Prostate gland (tissue), 2 donors: Measurements from ENCODE around the gene OR2AG2. TPM values are rescaled to one million over a fixed set of nuclear protein-coding genes. Genes with fewer than 3 reads are reported as not detected.
A peak's percentile ranks its signal among the peaks of the same experiment; 100 is the strongest.

Experiments
- DNase-seq: peaks from one replicate; pipeline ENCODE4 v3.0.0-alpha.2; 2019; ENCODE audit warnings: low spot score
- H3K27ac ChIP-seq, 2 donors: fragments of 200-600 bp; sonication (generic); 2 replicates each; pipeline ENCODE4 v1.5.1; 2017 to 2019
- H3K27me3 ChIP-seq: fragments of 200-600 bp; sonication (generic); replicated peaks from 2 replicates; pipeline ENCODE4 v1.5.1; 2019; ENCODE audit not compliant: insufficient read depth
- H3K36me3 ChIP-seq, 2 donors: fragments of 200-600 bp; sonication (generic); 1 replicate in 1 of 2; 2 replicates in 1 of 2; pipeline versions ENCODE4 v1.5.1 to v1.8.1; 2017 to 2019
- H3K4me1 ChIP-seq: fragments of 200-600 bp; sonication (generic); replicated peaks from 2 replicates; pipeline ENCODE4 v1.5.1; 2019
- H3K4me3 ChIP-seq, 2 donors: fragments of 200-600 bp; sonication (generic); 2 replicates each; pipeline ENCODE4 v1.5.1; 2017 to 2019
- H3K9me3 ChIP-seq: fragments of 200-600 bp; sonication (generic); 2 replicates; pipeline ENCODE4 v1.5.1; 2017
- CTCF ChIP-seq, 4 experiments: fragments of 200-600 bp in 2 of 4; fragments of 450-650 bp in 2 of 4; sonication (generic) in 2 of 4; IDR thresholded peaks; 1 replicate in 3 of 4; 2 replicates in 1 of 4; pipeline ENCODE4 v1.5.1; 2016 to 2019; ENCODE audit warnings: antibody characterized with exemption in 4 of 4, mild to moderate bottlenecking in 2 of 4, moderate library complexity in 2 of 4
- POLR2A ChIP-seq: fragments of 450-650 bp; IDR thresholded peaks from one replicate; pipeline ENCODE4 v1.6.1; 2016; ENCODE audit warnings: antibody characterized with exemption, mild to moderate bottlenecking
- POLR2AphosphoS5 ChIP-seq: sonication (generic); formaldehyde crosslinking; IDR thresholded peaks from one replicate; pipeline ENCODE4 v1.6.1; 2017; ENCODE audit warnings: antibody characterized with exemption
- WGBS: methylation state at CpG from one replicate; pipeline ENCODE4 v1.1.5; 2018; 5-methylcytosine and 5-hydroxymethylcytosine counted together
- intact Hi-C: fragments of 100-400 bp; cut with DNase I; formaldehyde crosslinking; loops from one replicate; pipeline ENCODE4 v1.14.2; 2022
- total RNA-seq, 2 donors: library from RNA; depleted of rRNA; stranded (reverse); fragments of >200 nt; gene quantifications; one replicate each; pipeline ENCODE4 v1.1.0, GENCODE V29; 2016

OR2AG2 gene
- total RNA-seq, 2 donors from 2014 or later: 0.55 to 0.91 TPM

DNA sequence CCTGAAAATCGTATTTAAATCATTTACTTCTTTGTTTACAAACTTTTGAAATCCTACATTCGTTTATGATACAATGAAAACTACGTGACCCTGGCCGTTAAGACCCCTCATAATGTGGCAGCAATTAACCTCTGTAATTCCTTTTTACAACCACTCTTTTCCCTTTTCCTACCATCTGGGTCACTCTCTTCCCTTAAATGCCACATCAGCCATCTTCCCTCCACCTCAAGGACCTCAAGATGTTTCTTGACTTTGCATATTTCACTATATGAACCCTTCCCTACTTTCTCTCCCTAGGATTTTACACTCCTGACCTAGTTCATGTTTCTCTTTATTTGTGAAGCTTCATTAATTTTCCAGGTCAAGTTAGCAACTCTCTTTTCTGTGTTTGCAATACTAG, 26.8 kb downstream of the OR2AG2 start:
- Histone ChIP-seq H3K9me3 (no peaks in the 10 kb centered on the region), H3K36me3 (no peaks in the 10 kb centered on the region), H3K27ac (peak overlapping the region in 1 of 2 donors; percentile 38), H3K27me3 (no peaks in the 10 kb centered on the region), H3K4me1 (no peaks in the 10 kb centered on the region), H3K4me3 (no peak overlapping the region)
- intact Hi-C loops: no loop called here
- 52% methylated on average over 3 of the region's 4 CpGs for WGBS
- DNase-seq: no peak
- TF ChIP-seq CTCF (IDR thresholded peaks at IDR 0.05) (no peak), POLR2A (no peak)

DNA sequence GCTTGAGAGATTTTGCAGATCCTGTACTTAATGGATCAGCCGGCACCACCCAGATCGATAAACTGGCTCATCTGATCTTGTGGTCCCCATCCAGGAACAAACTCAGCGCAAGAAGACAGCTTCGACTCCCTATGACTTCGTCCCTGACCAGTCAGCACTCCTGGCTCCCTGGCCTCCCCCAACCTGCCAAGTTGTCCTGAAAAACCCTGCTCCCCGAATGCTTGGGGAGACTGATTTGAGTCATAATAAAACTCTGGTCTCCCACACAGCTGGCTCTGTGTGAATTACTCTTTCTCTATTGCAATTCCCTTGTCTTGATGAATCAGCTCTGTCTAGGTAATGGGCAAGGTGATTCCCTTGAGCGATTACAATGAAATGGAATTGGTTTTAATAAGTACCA, 29.5 kb downstream of the OR2AG2 start:
- TF ChIP-seq POLR2A (no peak), CTCF (IDR thresholded peaks at IDR 0.05) (no peak), POLR2AphosphoS5 (no peak)
- Histone ChIP-seq H3K4me3 (no peak overlapping the region), H3K4me1 (no peaks in the 10 kb centered on the region), H3K27ac (no peak overlapping the region), H3K36me3 (no peaks in the 10 kb centered on the region), H3K9me3 (no peaks in the 10 kb centered on the region), H3K27me3 (no peaks in the 10 kb centered on the region)
- WGBS: 68% methylated on average over 7 of the region's 7 CpGs
- intact Hi-C loops: no loop called here
- DNase-seq: no peak

DNA sequence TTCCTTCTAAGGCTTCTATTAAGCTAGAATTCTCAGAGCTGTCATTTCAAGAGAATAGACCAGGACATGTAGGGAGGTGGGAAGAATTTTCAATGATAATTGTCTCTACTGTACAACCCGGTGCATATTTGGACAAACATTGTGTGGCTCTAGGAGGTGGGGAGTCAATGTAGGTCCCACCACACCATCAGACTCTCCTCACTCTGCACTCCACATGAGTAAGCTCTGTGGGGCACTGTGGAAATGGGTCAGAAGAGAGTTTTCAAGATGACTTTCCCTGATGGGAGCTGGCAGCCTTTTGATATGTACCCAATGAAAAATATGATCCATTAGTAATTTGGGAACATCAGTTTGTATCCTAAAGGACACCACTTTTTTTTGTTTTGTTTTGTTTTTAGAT, 33.2 kb downstream of the OR2AG2 start:
- Histone ChIP-seq H3K9me3 (no peaks in the 10 kb centered on the region), H3K4me3 (no peak overlapping the region), H3K27ac (no peak overlapping the region), H3K4me1 (no peaks in the 10 kb centered on the region), H3K36me3 (no peaks in the 10 kb centered on the region), H3K27me3 (no peaks in the 10 kb centered on the region)
- 100% methylated on average over 1 of the region's 1 CpG for WGBS
- DNase-seq: no peak
- TF ChIP-seq CTCF (IDR thresholded peaks at IDR 0.05) (no peak), POLR2AphosphoS5 (no peak), POLR2A (no peak)
- intact Hi-C loops: no loop called here

- no peak for DNase-seq
Measured at GRCh38 chr11:6737872-6738466, 33.8 kb downstream of the OR2AG2 start.

More at GRCh38 chr11:6737872-6738466, 33.8 kb downstream of the OR2AG2 start:
- H3K4me1 ChIP-seq: no peaks in the 10 kb centered on the region
- H3K36me3 ChIP-seq: no peaks in the 10 kb centered on the region
- H3K27me3 ChIP-seq: no peaks in the 10 kb centered on the region
- no peak overlapping the region for H3K27ac ChIP-seq
- TF ChIP-seq POLR2AphosphoS5: no peak
- peak in 3 of 4 experiments; percentile 37 to 52 (median 50) for TF ChIP-seq CTCF (IDR thresholded peaks at IDR 0.05)
- TF ChIP-seq POLR2A: no peak
- no peak overlapping the region for H3K4me3 ChIP-seq
- intact Hi-C loops: no loop called here
- 42% methylated on average over 2 of the region's 2 CpGs for WGBS
- no peaks in the 10 kb centered on the region for H3K9me3 ChIP-seq
